Amniotic epithelial cell (primary cell): ENCODE results near the gene PTRHD1.
A peak's percentile ranks its signal among the peaks of the same experiment; 100 is the strongest.

ENCODE experiments used
- DNase-seq: peaks from one replicate; pipeline ENCODE4 v3.0.0-alpha.2; 2010; ENCODE audit warnings: low read depth

Gene PTRHD1

GRCh38 chr2:24756789-24757188 is 36.4 kb downstream of the PTRHD1 start:
- DNase-seq: no peak

- DNase-seq: no peak
Observed at GRCh38 chr2:24754985-24755705, 38.0 kb downstream of the PTRHD1 start.

- DNase-seq: peak; percentile 12
Observed at GRCh38 chr2:24749069-24749691, 44.0 kb downstream of the PTRHD1 start.

- DNase-seq: no peak
Observed at GRCh38 chr2:24747299-24747698, 45.9 kb downstream of the PTRHD1 start.

- no peak for DNase-seq
Observed at GRCh38 chr2:24745825-24746224, 47.4 kb downstream of the PTRHD1 start.

GRCh38 chr2:24744356-24744755 is 48.8 kb downstream of the PTRHD1 start:
- no peak for DNase-seq

- no peak for DNase-seq
Observed at GRCh38 chr2:24743924-24744323, 49.3 kb downstream of the PTRHD1 start.

- no peak for DNase-seq
Observed at GRCh38 chr2:24742730-24743129, 50.5 kb downstream of the PTRHD1 start.

- DNase-seq: no peak
Observed at GRCh38 chr2:24740142-24740541, 53.0 kb downstream of the PTRHD1 start.
